WERI-Rb-1 (cell line): ENCODE measurements around the gene MAGIX.

Experiments used
- DNase-seq: peaks from one replicate; pipeline ENCODE4 v3.0.0-alpha.2; 2020
- H3K27ac ChIP-seq: fragments of 250-450 bp; sonication (Bioruptor Pico); 2 replicates; pipeline ENCODE4 v1.5.1; 2020; ENCODE audit warnings: mild to moderate bottlenecking, moderate library complexity
- H3K27me3 ChIP-seq: fragments of 250-450 bp; sonication (Bioruptor Pico); 2 replicates; pipeline ENCODE4 v1.5.1; 2021; ENCODE audit warnings: mild to moderate bottlenecking, low read depth, moderate library complexity; ENCODE audit not compliant: insufficient read depth, severe bottlenecking
- H3K36me3 ChIP-seq: fragments of 250-450 bp; sonication (Bioruptor Pico); 2 replicates; pipeline ENCODE4 v1.5.1; 2020; ENCODE audit warnings: mild to moderate bottlenecking, moderate library complexity
- H3K4me3 ChIP-seq: 2 replicates; pipeline ENCODE4 v1.5.1; 2011; ENCODE audit warnings: low read depth, mild to moderate bottlenecking, control low read depth, low read length
- H3K9me3 ChIP-seq: fragments of 250-450 bp; sonication (Bioruptor Pico); 2 replicates; pipeline ENCODE4 v1.5.1; 2021; ENCODE audit warnings: mild to moderate bottlenecking, moderate library complexity; ENCODE audit not compliant: severe bottlenecking
- CTCF ChIP-seq: IDR thresholded peaks from 2 replicates; pipeline ENCODE4 v1.5.1; 2011; ENCODE audit warnings: low read depth, mild to moderate bottlenecking, control low read depth, inconsistent platforms, low read length

Gene MAGIX

GRCh38 chrX:49164589-49165360 is 2.2 kb downstream of the MAGIX start:
- no peaks in the 10 kb centered on the region for H3K36me3 ChIP-seq
- H3K27ac ChIP-seq, result no peak overlapping the region
- no peak for TF ChIP-seq CTCF
- H3K9me3 ChIP-seq, result no peaks in the 10 kb centered on the region
- H3K27me3 ChIP-seq, result peaks cover 3% of the 10 kb centered on the region
- no peak overlapping the region for H3K4me3 ChIP-seq
- DNase-seq, result no peak

- Histone ChIP-seq H3K4me3 (no peak overlapping the region), H3K27me3 (peaks cover 3% of the 10 kb centered on the region), H3K9me3 (no peaks in the 10 kb centered on the region), H3K27ac (no peak overlapping the region), H3K36me3 (no peaks in the 10 kb centered on the region)
- no peak for TF ChIP-seq CTCF
- DNase-seq, result no peak
These were observed 3.6 kb downstream of the MAGIX start for GRCh38 chrX:49165901-49166881.

GRCh38 chrX:49166914-49167739 is 4.6 kb downstream of the MAGIX start:
- DNase-seq, result no peak
- no peak overlapping the region for H3K4me3 ChIP-seq
- TF ChIP-seq CTCF, result no peak
- H3K27me3 ChIP-seq, result peaks cover 3% of the 10 kb centered on the region
- H3K9me3 ChIP-seq, result no peaks in the 10 kb centered on the region
- H3K27ac ChIP-seq, result no peak overlapping the region
- no peaks in the 10 kb centered on the region for H3K36me3 ChIP-seq

- peaks cover 6% of the 10 kb centered on the region for H3K27me3 ChIP-seq
- no peak overlapping the region for H3K27ac ChIP-seq
- no peaks in the 10 kb centered on the region for H3K36me3 ChIP-seq
- no peak for TF ChIP-seq CTCF
- H3K4me3 ChIP-seq, result no peak overlapping the region
- no peak for DNase-seq
- H3K9me3 ChIP-seq, result no peaks in the 10 kb centered on the region
These were observed 5.2 kb downstream of the MAGIX start for GRCh38 chrX:49167740-49168108.

- Histone ChIP-seq H3K9me3 (no peaks in the 10 kb centered on the region), H3K36me3 (peaks cover 4% of the 10 kb centered on the region), H3K27me3 (peaks cover 12% of the 10 kb centered on the region), H3K27ac (peak within 1 kb of the TSS; percentile 59), H3K4me3 (peak within 1 kb of the TSS; percentile 48)
- TF ChIP-seq CTCF, result no peak
- peak; percentile 50 for DNase-seq
These were observed 9.3 kb downstream of the MAGIX start, which contains the start of gene PLP2 for GRCh38 chrX:49171752-49172279. TSS of gene PLP2 (plus strand) at chrX:49171898. CDS start at chrX:49172001, 103 bp downstream.
